ENCODE results near the gene IGLL1. TPM values are rescaled to one million over a fixed set of nuclear protein-coding genes. Genes with fewer than 3 reads are reported as not detected.

The IGLL1 gene
- total RNA-seq, 4 donors from 2014 or later, result not detected

GRCh38 chr22:23621082-23621780 is 41.1 kb upstream of the IGLL1 start:
- H3K4me3 ChIP-seq (ENCODE audit: low read depth, poor library complexity, severe bottlenecking), result no peak overlapping the region
- peak in 1 of 2 donors; percentile 64 for DNase-seq (ENCODE audit: low spot score in 2 of 2)
- WGBS, 2 donors, result 85 to 92% methylated on average over 9 of the region's 9 CpGs
- no peak for TF ChIP-seq POLR2A (IDR thresholded peaks at IDR 0.05)
- no peak for TF ChIP-seq CTCF (IDR thresholded peaks at IDR 0.05)
- intact Hi-C loops (cut with DNase I; ENCODE audit: low total_unique reads), result no loop called here

- intact Hi-C loops (cut with DNase I; ENCODE audit: low total_unique reads), result no loop called here
- peak in 1 of 2 donors; percentile 29 for DNase-seq (ENCODE audit: low spot score in 2 of 2)
- H3K4me3 ChIP-seq (ENCODE audit: low read depth, poor library complexity, severe bottlenecking), result no peak overlapping the region
- 82 to 84% methylated on average over 7 of the region's 7 CpGs for WGBS, 2 donors
- TF ChIP-seq POLR2A (IDR thresholded peaks at IDR 0.05) (no peak), CTCF (IDR thresholded peaks at IDR 0.05) (no peak)
Measured at GRCh38 chr22:23613193-23613972, 33.3 kb upstream of the IGLL1 start.

GRCh38 chr22:23609983-23610781 is 30.1 kb upstream of the IGLL1 start:
- WGBS, 2 donors, result 82 to 85% methylated on average over 12 of the region's 12 CpGs
- no peak for TF ChIP-seq CTCF (IDR thresholded peaks at IDR 0.05)
- TF ChIP-seq POLR2A (IDR thresholded peaks at IDR 0.05), result no peak
- no peak overlapping the region for H3K4me3 ChIP-seq (ENCODE audit: low read depth, poor library complexity, severe bottlenecking)
- peak in 1 of 2 donors; percentile 45 for DNase-seq (ENCODE audit: low spot score in 2 of 2)
- intact Hi-C loops (cut with DNase I; ENCODE audit: low total_unique reads), result no loop called here

GRCh38 chr22:23608583-23608982 is 28.5 kb upstream of the IGLL1 start:
- DNase-seq (ENCODE audit: low spot score in 2 of 2), result peak in 1 of 2 donors; percentile 58
- no peak overlapping the region for H3K4me3 ChIP-seq (ENCODE audit: low read depth, poor library complexity, severe bottlenecking)
- intact Hi-C loops (cut with DNase I; ENCODE audit: low total_unique reads), result no loop called here
- TF ChIP-seq POLR2A (IDR thresholded peaks at IDR 0.05) (no peak), CTCF (IDR thresholded peaks at IDR 0.05) (no peak)
- 74 to 79% methylated on average over 6 of the region's 6 CpGs for WGBS, 2 donors

- intact Hi-C loops (cut with DNase I; ENCODE audit: low total_unique reads), result no loop called here
- H3K4me3 ChIP-seq (ENCODE audit: low read depth, poor library complexity, severe bottlenecking), result no peak overlapping the region
- TF ChIP-seq CTCF (IDR thresholded peaks at IDR 0.05) (no peak), POLR2A (IDR thresholded peaks at IDR 0.05) (no peak)
- WGBS, 2 donors, result 85 to 89% methylated on average over 19 to 20 of the region's 20 CpGs
- peak in 1 of 2 donors; percentile 70 for DNase-seq (ENCODE audit: low spot score in 2 of 2)
Measured at GRCh38 chr22:23606204-23607131, 26.4 kb upstream of the IGLL1 start.
